ENCODE measurements around the gene IVL. TPM values are rescaled to one million over a fixed set of nuclear protein-coding genes. Genes with fewer than 3 reads are reported as not detected.

Gene IVL, protein sequence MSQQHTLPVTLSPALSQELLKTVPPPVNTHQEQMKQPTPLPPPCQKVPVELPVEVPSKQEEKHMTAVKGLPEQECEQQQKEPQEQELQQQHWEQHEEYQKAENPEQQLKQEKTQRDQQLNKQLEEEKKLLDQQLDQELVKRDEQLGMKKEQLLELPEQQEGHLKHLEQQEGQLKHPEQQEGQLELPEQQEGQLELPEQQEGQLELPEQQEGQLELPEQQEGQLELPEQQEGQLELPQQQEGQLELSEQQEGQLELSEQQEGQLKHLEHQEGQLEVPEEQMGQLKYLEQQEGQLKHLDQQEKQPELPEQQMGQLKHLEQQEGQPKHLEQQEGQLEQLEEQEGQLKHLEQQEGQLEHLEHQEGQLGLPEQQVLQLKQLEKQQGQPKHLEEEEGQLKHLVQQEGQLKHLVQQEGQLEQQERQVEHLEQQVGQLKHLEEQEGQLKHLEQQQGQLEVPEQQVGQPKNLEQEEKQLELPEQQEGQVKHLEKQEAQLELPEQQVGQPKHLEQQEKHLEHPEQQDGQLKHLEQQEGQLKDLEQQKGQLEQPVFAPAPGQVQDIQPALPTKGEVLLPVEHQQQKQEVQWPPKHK
- not detected in 2 replicates for total RNA-seq

DNA sequence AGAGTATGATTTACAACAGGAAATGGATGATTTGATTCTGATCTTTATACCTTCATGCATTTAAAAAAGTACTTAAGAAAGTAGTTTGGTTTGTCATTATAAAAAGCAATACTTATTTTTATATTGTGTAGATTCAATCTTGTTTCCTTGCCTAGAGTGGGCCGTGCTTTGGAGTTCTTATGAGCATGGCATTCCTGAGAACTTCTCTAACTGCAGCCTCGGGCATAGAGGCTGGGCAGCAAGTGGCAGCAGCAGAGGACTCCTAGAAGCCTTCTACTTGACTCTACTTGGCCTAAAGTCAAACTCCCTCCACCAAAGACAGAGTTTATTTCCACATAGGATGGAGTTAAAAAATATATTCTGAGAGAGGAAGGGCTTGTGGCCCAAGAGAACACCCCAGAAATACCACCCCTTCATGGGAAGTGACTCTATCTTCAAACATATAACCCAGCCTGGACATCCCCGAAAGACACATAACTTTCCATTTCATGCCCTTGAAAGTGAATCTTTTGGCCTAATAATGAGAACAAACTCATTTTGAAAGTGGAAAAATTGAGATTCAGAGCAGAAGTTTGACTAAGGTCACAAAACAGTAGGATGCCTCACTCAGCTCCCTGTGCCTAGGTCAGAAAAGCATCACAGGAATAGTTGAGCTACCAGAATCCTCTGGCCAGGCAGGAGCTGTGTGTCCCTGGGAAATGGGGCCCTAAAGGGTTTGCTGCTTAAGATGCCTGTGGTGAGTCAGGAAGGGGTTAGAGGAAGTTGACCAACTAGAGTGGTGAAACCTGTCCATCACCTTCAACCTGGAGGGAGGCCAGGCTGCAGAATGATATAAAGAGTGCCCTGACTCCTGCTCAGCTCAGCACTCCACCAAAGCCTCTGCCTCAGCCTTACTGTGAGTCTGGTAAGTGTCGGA, at the start of gene IVL:
TSS of gene IVL (plus strand) at position 861 of the 916 bp plus-strand sequence. CDS start 1,252 bp downstream, outside the sequence.

DNA sequence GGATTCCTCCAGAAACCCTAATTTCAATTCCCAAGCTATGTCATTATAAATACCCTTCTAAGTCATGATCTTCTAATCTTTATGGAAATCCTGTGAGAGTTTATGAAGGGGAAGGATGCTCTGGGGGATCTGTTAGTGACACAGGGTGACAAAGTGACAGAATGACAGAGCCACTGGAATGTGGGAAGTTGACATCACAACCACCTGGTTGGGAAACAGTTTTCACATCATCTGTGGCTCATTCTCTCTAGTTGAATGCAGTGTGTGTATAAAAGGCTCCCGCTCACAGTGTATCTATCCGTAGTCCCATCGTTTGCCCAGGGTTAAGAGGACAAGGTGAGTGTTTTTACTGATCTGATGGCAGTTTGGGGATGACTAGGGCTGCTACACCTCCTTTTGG, 48.6 kb upstream of the IVL start, which contains the start of gene LCE7A:
TSS of gene LCE7A (plus strand) at position 301 of the 400 bp plus-strand sequence. CDS start 702 bp downstream, outside the sequence.

DNA sequence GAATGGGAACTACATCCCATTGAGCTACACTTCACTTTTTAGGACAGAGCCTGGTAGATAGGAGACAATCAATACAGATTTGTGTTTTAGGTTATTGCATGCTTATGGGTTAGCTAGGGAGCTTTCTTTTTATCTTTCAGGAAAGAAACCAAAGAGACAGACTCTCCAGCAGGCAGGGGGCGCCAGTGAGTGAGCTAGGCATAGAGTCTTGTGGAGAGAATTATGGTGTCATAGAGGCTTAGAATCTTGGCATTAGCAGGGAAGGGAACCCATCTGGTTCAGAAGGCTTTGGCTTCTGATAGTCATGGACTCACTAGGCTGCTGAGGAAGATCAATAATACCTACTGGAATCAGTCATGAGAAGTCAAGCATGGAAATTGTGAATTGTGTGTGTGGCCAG, 30.3 kb upstream of the IVL start, which contains the start of gene SMCP:
TSS of gene SMCP (plus strand) at position 281 of the 400 bp plus-strand sequence. CDS start 6,101 bp downstream, outside the sequence.

DNA sequence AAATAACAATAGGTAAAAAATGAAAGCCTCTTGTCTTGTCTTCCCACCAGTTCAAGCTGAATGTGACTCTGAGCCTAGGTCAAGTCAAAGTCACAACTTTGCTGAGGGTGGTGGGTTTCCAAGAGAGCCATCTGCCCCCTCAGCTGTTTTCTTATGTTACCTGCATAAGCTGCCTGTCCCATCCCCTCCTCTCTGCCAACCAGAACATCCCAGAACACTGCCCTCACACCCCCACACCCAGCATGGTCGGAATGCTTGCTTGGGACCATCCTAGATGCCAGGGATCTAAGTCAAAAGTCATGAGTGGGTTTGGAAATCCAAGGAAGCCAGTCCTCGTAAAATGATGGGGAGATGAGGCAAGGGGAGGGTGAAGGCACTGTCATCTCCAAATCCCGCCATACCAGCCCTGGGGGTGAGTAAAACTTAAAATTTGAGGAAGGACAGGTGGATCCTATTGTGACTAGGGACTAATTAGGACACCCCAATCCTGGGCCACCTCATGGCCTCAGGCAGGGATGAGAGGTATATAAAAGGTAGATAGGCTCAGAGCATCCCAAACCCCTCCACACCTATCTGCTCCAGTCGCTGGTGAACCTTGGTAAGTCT, 38.4 kb downstream of the IVL start, which contains the start of gene SPRR5:
TSS of gene SPRR5 (plus strand) at position 556 of the 606 bp plus-strand sequence. CDS start 1,349 bp downstream, outside the sequence.

Other genes with a start within 250 kb of the IVL start
- not detected in 2 replicates for gene LCE2D, start 245.2 kb upstream of the IVL start, total RNA-seq
- gene LCE2C, start 233.3 kb upstream of the IVL start, total RNA-seq = not detected in 2 replicates
- not detected in 2 replicates for gene LCE2B, start 222.4 kb upstream of the IVL start, total RNA-seq
- gene LCE2A, start 210.2 kb upstream of the IVL start, total RNA-seq = not detected in 2 replicates
- gene LCE4A, start 200.4 kb upstream of the IVL start, total RNA-seq = not detected in 2 replicates
- gene KPRP, start 150.5 kb upstream of the IVL start, total RNA-seq = not detected in 2 replicates
- gene LCE1F, start 133.4 kb upstream of the IVL start, total RNA-seq = not detected in 2 replicates
- not detected in 2 replicates for gene LCE1E, start 122.3 kb upstream of the IVL start, total RNA-seq
- gene LCE1D, start 111.8 kb upstream of the IVL start, total RNA-seq = not detected in 2 replicates
- gene LCE1C, start 101.9 kb upstream of the IVL start, total RNA-seq = not detected in 2 replicates
- not detected in 2 replicates for gene LCE1B, start 96.6 kb upstream of the IVL start, total RNA-seq
- gene LCE1A, start 81.1 kb upstream of the IVL start, total RNA-seq = not detected in 2 replicates
- not detected in 2 replicates for gene LCE6A, start 65.7 kb upstream of the IVL start, total RNA-seq
- gene LCE7A, start 48.5 kb upstream of the IVL start, total RNA-seq = not detected in 2 replicates
- gene SMCP, start 30.2 kb upstream of the IVL start, total RNA-seq = not detected in 2 replicates
- not detected in 2 replicates for gene SPRR5, start 38.7 kb downstream of the IVL start, total RNA-seq
- not detected in 2 replicates for gene SPRR4, start 62.1 kb downstream of the IVL start, total RNA-seq
- not detected in 2 replicates for gene SPRR1A, start 75.5 kb downstream of the IVL start, total RNA-seq
- 0.43 TPM in 1 of 2 replicates, not detected in the other for gene SPRR3, start 93.2 kb downstream of the IVL start, total RNA-seq
- 0.17 TPM in 1 of 2 replicates, not detected in the other for gene SPRR1B, start 122.7 kb downstream of the IVL start, total RNA-seq
- not detected in 2 replicates for gene SPRR2D, start 132.6 kb downstream of the IVL start, total RNA-seq
- not detected in 2 replicates for gene SPRR2A, start 149.0 kb downstream of the IVL start, total RNA-seq
- gene SPRR2B, start 163.1 kb downstream of the IVL start, total RNA-seq = not detected in 2 replicates
- not detected in 2 replicates for gene SPRR2E, start 186.0 kb downstream of the IVL start, total RNA-seq
- gene SPRR2F, start 205.0 kb downstream of the IVL start, total RNA-seq = not detected in 2 replicates
- not detected in 2 replicates for gene SPRR2G, start 242.3 kb downstream of the IVL start, total RNA-seq